Measurements from ENCODE around the gene PLIN5.
A peak's percentile ranks its signal among the peaks of the same experiment; 100 is the strongest.

PLIN5 gene

GRCh38 chr19:4503825-4504170 lies 31.2 kb downstream of the PLIN5 start:
- no peak for DNase-seq

- no peak for DNase-seq
Observed at GRCh38 chr19:4503132-4503824, 31.7 kb downstream of the PLIN5 start.

- no peak for DNase-seq
Observed at GRCh38 chr19:4502282-4503131, 32.5 kb downstream of the PLIN5 start.

GRCh38 chr19:4501691-4502090 lies 33.3 kb downstream of the PLIN5 start:
- no peak for DNase-seq

GRCh38 chr19:4500841-4501591 lies 34.0 kb downstream of the PLIN5 start:
- no peak for DNase-seq

GRCh38 chr19:4499855-4500254 lies 35.2 kb downstream of the PLIN5 start:
- DNase-seq: no peak

- DNase-seq: no peak
Observed at GRCh38 chr19:4499318-4499717, 35.7 kb downstream of the PLIN5 start.

GRCh38 chr19:4498694-4499093 lies 36.3 kb downstream of the PLIN5 start:
- no peak for DNase-seq

GRCh38 chr19:4497770-4498389 lies 37.1 kb downstream of the PLIN5 start:
- no peak for DNase-seq

GRCh38 chr19:4496304-4496703 lies 38.7 kb downstream of the PLIN5 start:
- no peak for DNase-seq

GRCh38 chr19:4495471-4495870 lies 39.6 kb downstream of the PLIN5 start:
- peak; percentile 19 for DNase-seq

GRCh38 chr19:4494691-4495064 lies 40.3 kb downstream of the PLIN5 start:
- no peak for DNase-seq

GRCh38 chr19:4493929-4494690 lies 40.9 kb downstream of the PLIN5 start:
- no peak for DNase-seq

GRCh38 chr19:4493104-4493928 lies 41.7 kb downstream of the PLIN5 start:
- DNase-seq: no peak

- no peak for DNase-seq
Observed at GRCh38 chr19:4492337-4493103, 42.5 kb downstream of the PLIN5 start.

- DNase-seq: no peak
Observed at GRCh38 chr19:4491446-4491845, 43.6 kb downstream of the PLIN5 start.

- no peak for DNase-seq
Observed at GRCh38 chr19:4488496-4488895, 46.5 kb downstream of the PLIN5 start.

GRCh38 chr19:4487572-4487971 lies 47.5 kb downstream of the PLIN5 start:
- no peak for DNase-seq

- DNase-seq: no peak
Observed at GRCh38 chr19:4483385-4483784, 51.6 kb downstream of the PLIN5 start.

- no peak for DNase-seq
Observed at GRCh38 chr19:4482721-4483364, 52.2 kb downstream of the PLIN5 start.
